WTC11 (cell line): ENCODE results near the gene LSM2. TPM values are rescaled to one million over a fixed set of nuclear protein-coding genes. Genes with fewer than 3 reads are reported as not detected.

Source experiments
- ATAC-seq: fragments of 200-7000 bp; cut with Tn5 transposase; 2 replicates; pipeline ENCODE4 v1.10.0; 2021; ENCODE audit warnings: mild to moderate bottlenecking, moderate library complexity
- CTCF ChIA-PET: fragments of 300-600 bp; sonication (Branson Sonifier 250); formaldehyde crosslinking; loops from one replicate; lab custom pipeline; 2021; ENCODE audit warnings: antibody characterized with exemption; lab: Charles Lee
- POLR2A ChIA-PET: fragments of 350-600 bp; sonication (Branson Sonifier 250); formaldehyde crosslinking; loops from one replicate; lab custom pipeline; 2021; ENCODE audit warnings: antibody characterized with exemption; lab: Charles Lee
- DNase-seq: peaks from one replicate; pipeline ENCODE4 v3.0.0; 2021; ENCODE audit warnings: low spot score
- H3K27ac Mint-ChIP-seq: 2 replicates; pipeline ENCODE4 v1.8.0; 2021; ENCODE audit warnings: mixed read lengths
- H3K27me3 Mint-ChIP-seq: 2 replicates; pipeline ENCODE4 v1.8.0; 2021; ENCODE audit warnings: low read depth, mild to moderate bottlenecking, moderate library complexity, mixed read lengths
- H3K36me3 Mint-ChIP-seq: 2 replicates; pipeline ENCODE4 v1.8.0; 2021; ENCODE audit warnings: mixed read lengths
- H3K4me1 Mint-ChIP-seq: 2 replicates; pipeline ENCODE4 v1.8.0; 2022; ENCODE audit warnings: mixed read lengths
- H3K4me3 Mint-ChIP-seq: 2 replicates; pipeline ENCODE4 v1.8.0; 2021; ENCODE audit warnings: mild to moderate bottlenecking, moderate library complexity, mixed read lengths
- H3K9me3 Mint-ChIP-seq: 2 replicates; pipeline ENCODE4 v1.8.0; 2021; ENCODE audit warnings: mixed read lengths
- ATF1 ChIP-seq: sonication (generic); formaldehyde crosslinking; IDR thresholded peaks from 2 replicates; pipeline ENCODE4 v1.8.1; 2023; ENCODE audit warnings: mild to moderate bottlenecking, moderate library complexity, missing genetic modification reagents
- FOXP1 ChIP-seq: sonication (generic); formaldehyde crosslinking; IDR thresholded peaks from 2 replicates; pipeline ENCODE4 v1.8.0; 2022; ENCODE audit warnings: missing genetic modification reagents, mild to moderate bottlenecking, moderate library complexity, borderline replicate concordance
- GRHL2 ChIP-seq: fragments of 250-450 bp; sonication (Bioruptor Pico); IDR thresholded peaks from 2 replicates; pipeline ENCODE4 v1.8.0; 2022; ENCODE audit warnings: mild to moderate bottlenecking, moderate library complexity; ENCODE audit not compliant: insufficient replicate concordance, severe bottlenecking
- GTF2I ChIP-seq: fragments of 250-450 bp; sonication (Bioruptor Pico); conservative IDR thresholded peaks from 2 replicates; pipeline ENCODE4 v1.4.0; 2021; ENCODE audit warnings: mild to moderate bottlenecking
- JUN ChIP-seq: sonication (generic); formaldehyde crosslinking; IDR thresholded peaks from 2 replicates; pipeline ENCODE4 v1.8.0; 2023; ENCODE audit warnings: mild to moderate bottlenecking, missing genetic modification reagents
- MXD4 ChIP-seq: fragments of 250-450 bp; sonication (Bioruptor Pico); IDR thresholded peaks from 2 replicates; pipeline ENCODE4 v1.8.0; 2021; ENCODE audit warnings: mild to moderate bottlenecking, moderate library complexity, borderline replicate concordance
- SMAD4 ChIP-seq: sonication (generic); formaldehyde crosslinking; IDR thresholded peaks from 2 replicates; pipeline ENCODE4 v1.8.0; 2022; ENCODE audit warnings: mild to moderate bottlenecking, missing genetic modification reagents
- SOX15 ChIP-seq: fragments of 250-450 bp; sonication (Bioruptor Pico); IDR thresholded peaks from 2 replicates; pipeline ENCODE4 v1.9.0; 2021; ENCODE audit warnings: mild to moderate bottlenecking
- TEAD4 ChIP-seq: sonication (generic); formaldehyde crosslinking; IDR thresholded peaks from 2 replicates; pipeline ENCODE4 v1.8.0; 2022; ENCODE audit warnings: mild to moderate bottlenecking, missing genetic modification reagents
- TP53 ChIP-seq: sonication (generic); formaldehyde crosslinking; IDR thresholded peaks from 2 replicates; pipeline ENCODE4 v1.8.1; 2023; ENCODE audit warnings: mild to moderate bottlenecking, missing genetic modification reagents
- ZNF121 ChIP-seq: sonication (generic); formaldehyde crosslinking; IDR thresholded peaks from 2 replicates; pipeline ENCODE4 v1.8.0; 2023; ENCODE audit warnings: missing genetic modification reagents
- ZNF138 ChIP-seq: sonication (generic); formaldehyde crosslinking; conservative IDR thresholded peaks from 2 replicates; pipeline ENCODE4 v1.8.1; 2022; ENCODE audit warnings: mild to moderate bottlenecking, moderate library complexity, missing genetic modification reagents
- ZNF232 ChIP-seq: sonication (generic); formaldehyde crosslinking; IDR thresholded peaks from 2 replicates; pipeline ENCODE4 v1.8.0; 2022; ENCODE audit warnings: mild to moderate bottlenecking, missing genetic modification reagents
- ZNF423 ChIP-seq: fragments of 250-450 bp; sonication (Bioruptor Pico); IDR thresholded peaks from 2 replicates; pipeline ENCODE4 v2.1.2; 2022; ENCODE audit warnings: mild to moderate bottlenecking, moderate library complexity
- total RNA-seq: library from RNA; stranded (reverse); gene quantifications from 3 replicates; pipeline ENCODE4 v1.2.3, GENCODE V29; 2021
- TF ChIP-seq, protein P1 (sequence below): fragments of 250-450 bp; sonication (Bioruptor Pico); IDR thresholded peaks from 2 replicates; pipeline ENCODE4 v1.9.0; 2021; ENCODE audit warnings: moderate library complexity, mild to moderate bottlenecking, inconsistent platforms, borderline replicate concordance
- TF ChIP-seq, protein P2 (sequence below): sonication (generic); formaldehyde crosslinking; IDR thresholded peaks from 2 replicates; pipeline ENCODE4 v1.8.0; 2023; ENCODE audit warnings: mild to moderate bottlenecking, missing genetic modification reagents
- TF ChIP-seq, protein P3 (sequence below): sonication (generic); formaldehyde crosslinking; IDR thresholded peaks from 2 replicates; pipeline ENCODE4 v1.8.1; 2023; ENCODE audit warnings: mild to moderate bottlenecking, missing genetic modification reagents, borderline replicate concordance

Gene LSM2
- total RNA-seq, 1 experiment from 2014 or later, result 104 TPM

DNA sequence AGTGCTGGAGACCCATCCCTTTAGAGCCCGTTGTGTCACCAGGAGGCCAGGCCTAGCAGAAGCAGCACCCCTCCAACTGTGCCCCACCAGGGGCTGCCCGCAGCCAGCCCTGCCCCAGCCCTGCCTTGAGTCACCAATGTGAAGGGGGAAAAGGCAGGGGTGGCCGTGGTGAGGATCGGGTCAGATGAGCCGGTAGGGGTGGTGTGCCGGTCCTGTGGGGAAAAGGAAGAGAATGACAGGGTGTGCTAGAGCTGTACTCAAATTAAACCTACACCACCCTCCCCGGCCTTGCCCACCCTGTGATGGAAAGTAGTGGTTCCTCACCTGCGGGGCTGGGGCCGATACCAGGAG lies 41.2 kb downstream of the LSM2 start:
- CTCF ChIA-PET, result interaction anchor here (1.0 to 1.8 kb wide), 14 partner anchors 13 to 322 kb away, joined by 3 to 20 read pairs (median 4); partner anchors contain the start of genes DDAH2, LSM2, LY6G5C and NEU1
- ATAC-seq (no peak), DNase-seq (no peak)
- Mint-ChIP-seq H3K36me3 (peaks cover 15% of the 10 kb centered on the region), H3K27me3 (no peaks in the 10 kb centered on the region; the same call in 1 of the 2 replicates), H3K9me3 (no peaks in the 10 kb centered on the region), H3K27ac (no peak overlapping the region), H3K4me3 (peak overlapping the region; percentile 73), H3K4me1 (peaks cover 23% of the 10 kb centered on the region)
- POLR2A ChIA-PET, result interaction anchor here (0.9 to 1.5 kb wide), 3 partner anchors 29 to 73 kb away, joined by 3 to 8 read pairs (median 6); partner anchors contain the start of genes CLIC1 and HSPA1B
- TF ChIP-seq SMAD4, result no peak
- TF ChIP-seq SOX15 (CRISPR knock-in tag), result no peak
- TF ChIP-seq, protein P1, sequence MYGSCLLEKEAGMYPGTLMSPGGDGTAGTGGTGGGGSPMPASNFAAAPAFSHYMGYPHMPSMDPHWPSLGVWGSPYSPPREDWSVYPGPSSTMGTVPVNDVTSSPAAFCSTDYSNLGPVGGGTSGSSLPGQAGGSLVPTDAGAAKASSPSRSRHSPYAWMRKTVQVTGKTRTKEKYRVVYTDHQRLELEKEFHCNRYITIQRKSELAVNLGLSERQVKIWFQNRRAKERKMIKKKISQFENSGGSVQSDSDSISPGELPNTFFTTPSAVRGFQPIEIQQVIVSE (CRISPR knock-in tag), result no peak
- no peak for TF ChIP-seq ZNF121
- TF ChIP-seq GRHL2 (CRISPR knock-in tag), result no peak

DNA sequence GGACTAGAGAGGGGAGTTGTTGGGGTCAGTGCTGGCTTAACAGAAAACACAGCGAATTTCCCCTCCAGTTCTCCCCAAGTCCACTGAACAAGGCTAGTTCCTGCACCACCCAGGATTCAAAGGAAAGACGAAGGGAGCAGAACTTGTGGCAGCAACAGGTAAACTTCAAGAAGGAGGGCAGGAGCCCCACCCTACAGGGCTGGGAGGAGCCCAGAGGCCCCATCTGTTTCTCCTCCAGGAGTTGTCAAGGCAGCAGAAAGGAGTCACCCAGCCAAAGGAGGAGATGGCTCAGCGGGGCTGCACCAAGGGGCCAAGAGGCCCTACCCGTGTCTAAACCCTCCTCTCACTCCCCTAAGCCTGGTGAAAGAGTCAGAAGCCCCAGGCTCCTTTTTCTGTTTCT lies 42.6 kb downstream of the LSM2 start:
- Mint-ChIP-seq H3K36me3 (peaks cover 22% of the 10 kb centered on the region), H3K27me3 (no peaks in the 10 kb centered on the region; the same call in 1 of the 2 replicates), H3K4me1 (peaks cover 23% of the 10 kb centered on the region), H3K27ac (no peak overlapping the region), H3K9me3 (no peaks in the 10 kb centered on the region), H3K4me3 (no peak overlapping the region)
- no peak for TF ChIP-seq ZNF138
- TF ChIP-seq, protein P2, sequence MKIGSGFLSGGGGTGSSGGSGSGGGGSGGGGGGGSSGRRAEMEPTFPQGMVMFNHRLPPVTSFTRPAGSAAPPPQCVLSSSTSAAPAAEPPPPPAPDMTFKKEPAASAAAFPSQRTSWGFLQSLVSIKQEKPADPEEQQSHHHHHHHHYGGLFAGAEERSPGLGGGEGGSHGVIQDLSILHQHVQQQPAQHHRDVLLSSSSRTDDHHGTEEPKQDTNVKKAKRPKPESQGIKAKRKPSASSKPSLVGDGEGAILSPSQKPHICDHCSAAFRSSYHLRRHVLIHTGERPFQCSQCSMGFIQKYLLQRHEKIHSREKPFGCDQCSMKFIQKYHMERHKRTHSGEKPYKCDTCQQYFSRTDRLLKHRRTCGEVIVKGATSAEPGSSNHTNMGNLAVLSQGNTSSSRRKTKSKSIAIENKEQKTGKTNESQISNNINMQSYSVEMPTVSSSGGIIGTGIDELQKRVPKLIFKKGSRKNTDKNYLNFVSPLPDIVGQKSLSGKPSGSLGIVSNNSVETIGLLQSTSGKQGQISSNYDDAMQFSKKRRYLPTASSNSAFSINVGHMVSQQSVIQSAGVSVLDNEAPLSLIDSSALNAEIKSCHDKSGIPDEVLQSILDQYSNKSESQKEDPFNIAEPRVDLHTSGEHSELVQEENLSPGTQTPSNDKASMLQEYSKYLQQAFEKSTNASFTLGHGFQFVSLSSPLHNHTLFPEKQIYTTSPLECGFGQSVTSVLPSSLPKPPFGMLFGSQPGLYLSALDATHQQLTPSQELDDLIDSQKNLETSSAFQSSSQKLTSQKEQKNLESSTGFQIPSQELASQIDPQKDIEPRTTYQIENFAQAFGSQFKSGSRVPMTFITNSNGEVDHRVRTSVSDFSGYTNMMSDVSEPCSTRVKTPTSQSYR (CRISPR knock-in tag), result no peak
- TF ChIP-seq ZNF423, result no peak
- no peak for TF ChIP-seq TP53
- no peak for TF ChIP-seq ZNF121
- ChIA-PET POLR2A (interaction anchor here (0.5 kb wide), 1 partner anchor 83 kb away, joined by 3 read pairs; the partner anchor contains the start of gene LY6G5C), CTCF (interaction anchor here (0.8 to 1.3 kb wide), 3 partner anchors 9 to 75 kb away, joined by 3 to 6 read pairs (median 5); no protein-coding TSS in a partner anchor)
- no peak for DNase-seq
- no peak for ATAC-seq

DNA sequence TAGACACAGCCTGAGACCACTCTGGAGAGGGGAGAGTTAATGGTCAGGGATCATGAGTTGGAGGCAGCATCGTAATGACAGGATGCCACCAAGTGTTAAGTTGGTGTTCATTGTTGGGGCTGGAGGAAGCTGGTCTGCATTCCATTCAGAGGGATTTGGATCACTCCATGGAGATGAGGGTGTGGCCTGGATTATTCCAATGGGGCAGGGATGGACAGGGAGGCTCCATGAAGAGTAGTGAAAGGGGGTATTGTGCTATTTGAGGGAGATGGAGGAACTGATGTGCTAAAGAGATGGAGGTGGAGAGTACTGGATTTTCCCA lies 43.2 kb downstream of the LSM2 start:
- POLR2A ChIA-PET, result interaction anchor here (0.5 to 0.8 kb wide), 2 partner anchors 11 to 82 kb away, joined by 3 read pairs; partner anchors contain the start of gene LY6G5C
- no peak overlapping the region for H3K4me3 Mint-ChIP-seq

More for the DNA sequence above, 43.2 kb downstream of the LSM2 start:
- no peaks in the 10 kb centered on the region; the same call in 1 of the 2 replicates for H3K27me3 Mint-ChIP-seq
- TF ChIP-seq, protein P3, sequence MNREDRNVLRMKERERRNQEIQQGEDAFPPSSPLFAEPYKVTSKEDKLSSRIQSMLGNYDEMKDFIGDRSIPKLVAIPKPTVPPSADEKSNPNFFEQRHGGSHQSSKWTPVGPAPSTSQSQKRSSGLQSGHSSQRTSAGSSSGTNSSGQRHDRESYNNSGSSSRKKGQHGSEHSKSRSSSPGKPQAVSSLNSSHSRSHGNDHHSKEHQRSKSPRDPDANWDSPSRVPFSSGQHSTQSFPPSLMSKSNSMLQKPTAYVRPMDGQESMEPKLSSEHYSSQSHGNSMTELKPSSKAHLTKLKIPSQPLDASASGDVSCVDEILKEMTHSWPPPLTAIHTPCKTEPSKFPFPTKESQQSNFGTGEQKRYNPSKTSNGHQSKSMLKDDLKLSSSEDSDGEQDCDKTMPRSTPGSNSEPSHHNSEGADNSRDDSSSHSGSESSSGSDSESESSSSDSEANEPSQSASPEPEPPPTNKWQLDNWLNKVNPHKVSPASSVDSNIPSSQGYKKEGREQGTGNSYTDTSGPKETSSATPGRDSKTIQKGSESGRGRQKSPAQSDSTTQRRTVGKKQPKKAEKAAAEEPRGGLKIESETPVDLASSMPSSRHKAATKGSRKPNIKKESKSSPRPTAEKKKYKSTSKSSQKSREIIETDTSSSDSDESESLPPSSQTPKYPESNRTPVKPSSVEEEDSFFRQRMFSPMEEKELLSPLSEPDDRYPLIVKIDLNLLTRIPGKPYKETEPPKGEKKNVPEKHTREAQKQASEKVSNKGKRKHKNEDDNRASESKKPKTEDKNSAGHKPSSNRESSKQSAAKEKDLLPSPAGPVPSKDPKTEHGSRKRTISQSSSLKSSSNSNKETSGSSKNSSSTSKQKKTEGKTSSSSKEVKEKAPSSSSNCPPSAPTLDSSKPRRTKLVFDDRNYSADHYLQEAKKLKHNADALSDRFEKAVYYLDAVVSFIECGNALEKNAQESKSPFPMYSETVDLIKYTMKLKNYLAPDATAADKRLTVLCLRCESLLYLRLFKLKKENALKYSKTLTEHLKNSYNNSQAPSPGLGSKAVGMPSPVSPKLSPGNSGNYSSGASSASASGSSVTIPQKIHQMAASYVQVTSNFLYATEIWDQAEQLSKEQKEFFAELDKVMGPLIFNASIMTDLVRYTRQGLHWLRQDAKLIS (CRISPR knock-in tag), result no peak
- TF ChIP-seq JUN (CRISPR knock-in tag), result no peak
- TF ChIP-seq TEAD4 (CRISPR knock-in tag), result no peak
- TF ChIP-seq SMAD4, result no peak
- TF ChIP-seq ZNF232, result no peak
- TF ChIP-seq ATF1 (CRISPR knock-in tag), result no peak
- no peak for TF ChIP-seq MXD4 (CRISPR knock-in tag)
- TF ChIP-seq GTF2I (CRISPR knock-in tag), result no peak
- TF ChIP-seq FOXP1 (CRISPR knock-in tag), result no peak
- CTCF ChIA-PET, result interaction anchor here (0.8 to 1.3 kb wide), 3 partner anchors 10 to 74 kb away, joined by 3 to 6 read pairs (median 5); no protein-coding TSS in a partner anchor
- H3K9me3 Mint-ChIP-seq, result no peaks in the 10 kb centered on the region
- peaks cover 22% of the 10 kb centered on the region for H3K36me3 Mint-ChIP-seq
- ATAC-seq (peak; percentile 41), DNase-seq (peak; percentile 33)
- 0 out of 2 replicates have a peak overlapping the region, but pooled peaks have one; percentile 7 for H3K27ac Mint-ChIP-seq
- H3K4me1 Mint-ChIP-seq, result peaks cover 23% of the 10 kb centered on the region
